Measurements from ENCODE around the gene RPS27A. TPM values are rescaled to one million over a fixed set of nuclear protein-coding genes. Genes with fewer than 3 reads are reported as not detected.
A peak's percentile ranks its signal among the peaks of the same experiment; 100 is the strongest.
"Not testable (repeated sequence)": the region's sequence is repeated elsewhere in the genome, so short reads cannot be mapped to it uniquely, and the experiment has no call there.

The RPS27A gene
- total RNA-seq, 2 donors from 2014 or later = 756 to 773 TPM

- intact Hi-C loops (cut with DNase I) = no loop called here
- H3K4me3 ChIP-seq = no peak overlapping the region
- DNase-seq = no peak
- H3K4me1 ChIP-seq = no peaks in the 10 kb centered on the region
- H3K27me3 ChIP-seq = no peaks in the 10 kb centered on the region
- no peaks in the 10 kb centered on the region for H3K9me3 ChIP-seq
- TF ChIP-seq CTCF (IDR thresholded peaks at IDR 0.05) = no peak
- no peaks in the 10 kb centered on the region for H3K36me3 ChIP-seq
- no peak overlapping the region for H3K9ac ChIP-seq (ENCODE audit: low read depth in 2 of 2, low read length in 2 of 2)
- no peak overlapping the region for H3K27ac ChIP-seq
Observed at GRCh38 chr2:55204950-55205349, 27.5 kb upstream of the RPS27A start.

- H3K4me1 ChIP-seq = no peaks in the 10 kb centered on the region
- no peak for TF ChIP-seq CTCF (IDR thresholded peaks at IDR 0.05)
- no peak overlapping the region for H3K27ac ChIP-seq
- no peak overlapping the region for H3K9ac ChIP-seq (ENCODE audit: low read depth in 2 of 2, low read length in 2 of 2)
- H3K27me3 ChIP-seq = no peaks in the 10 kb centered on the region
- no peak overlapping the region for H3K4me3 ChIP-seq
- intact Hi-C loops (cut with DNase I) = no loop called here
- H3K36me3 ChIP-seq = no peaks in the 10 kb centered on the region
- no peak for DNase-seq
- H3K9me3 ChIP-seq = no peaks in the 10 kb centered on the region
Observed at GRCh38 chr2:55213822-55214221, 18.7 kb upstream of the RPS27A start.

GRCh38 chr2:55223958-55224760 lies 8.3 kb upstream of the RPS27A start:
- H3K27me3 ChIP-seq = no peaks in the 10 kb centered on the region
- H3K9me3 ChIP-seq = no peaks in the 10 kb centered on the region
- intact Hi-C loops (cut with DNase I) = no loop called here
- no peak for TF ChIP-seq CTCF (IDR thresholded peaks at IDR 0.05)
- no peaks in the 10 kb centered on the region for H3K36me3 ChIP-seq
- H3K4me1 ChIP-seq = no peaks in the 10 kb centered on the region
- H3K27ac ChIP-seq = peak overlapping the region; percentile 82
- no peak for DNase-seq
- no peak overlapping the region for H3K9ac ChIP-seq (ENCODE audit: low read depth in 2 of 2, low read length in 2 of 2)
- peak overlapping the region; percentile 72 for H3K4me3 ChIP-seq

GRCh38 chr2:55224761-55225261 lies 7.7 kb upstream of the RPS27A start:
- Histone ChIP-seq H3K9ac (ENCODE audit: low read depth in 2 of 2, low read length in 2 of 2) (no peak overlapping the region), H3K4me3 (no peak overlapping the region), H3K27me3 (no peaks in the 10 kb centered on the region), H3K4me1 (no peaks in the 10 kb centered on the region), H3K27ac (no peak overlapping the region), H3K36me3 (no peaks in the 10 kb centered on the region), H3K9me3 (no peaks in the 10 kb centered on the region)
- DNase-seq = no peak
- intact Hi-C loops (cut with DNase I) = no loop called here
- no peak for TF ChIP-seq CTCF (IDR thresholded peaks at IDR 0.05)

- Histone ChIP-seq H3K9ac (ENCODE audit: low read depth in 2 of 2, low read length in 2 of 2) (no peak overlapping the region), H3K36me3 (no peaks in the 10 kb centered on the region), H3K4me1 (no peaks in the 10 kb centered on the region), H3K27ac (no peak overlapping the region), H3K27me3 (no peaks in the 10 kb centered on the region), H3K9me3 (no peaks in the 10 kb centered on the region), H3K4me3 (no peak overlapping the region)
- no peak for DNase-seq
- intact Hi-C loops (cut with DNase I) = no loop called here
- no peak for TF ChIP-seq CTCF (IDR thresholded peaks at IDR 0.05)
Observed at GRCh38 chr2:55225481-55226020, 6.9 kb upstream of the RPS27A start.

- H3K27ac ChIP-seq; DNase-seq; intact Hi-C loops (cut with DNase I); H3K27me3 ChIP-seq; H3K9ac ChIP-seq (ENCODE audit: low read depth in 2 of 2, low read length in 2 of 2); H3K4me1 ChIP-seq; H3K9me3 ChIP-seq; H3K36me3 ChIP-seq; H3K4me3 ChIP-seq: not testable (repeated sequence)
Observed at GRCh38 chr2:55227437-55228225, 4.9 kb upstream of the RPS27A start.
